Adrenal gland (tissue), 5 donors: ENCODE results near the gene DOCK4.

ENCODE experiments used
- POLR2A ChIP-seq, 2 donors: fragments of 450-650 bp; IDR thresholded peaks; one replicate each; pipeline ENCODE4 v1.6.1; 2017; ENCODE audit warnings: antibody characterized with exemption in 2 of 2, mild to moderate bottlenecking in 2 of 2, moderate library complexity in 1 of 2
- TF ChIP-seq, protein P1 (sequence below), 6 experiments: fragments of 450-650 bp in 4 of 6; fragments of 200-600 bp in 2 of 6; sonication (generic) in 1 of 6; IDR thresholded peaks; 1 replicate in 5 of 6; 2 replicates in 1 of 6; pipeline versions ENCODE4 v1.5.1 to v1.8.0; 2016 to 2021; ENCODE audit warnings: antibody characterized with exemption in 6 of 6, mild to moderate bottlenecking in 2 of 6, moderate library complexity in 1 of 6
- donor health status: DM: no; HTN: no; CAD: no.

DNA sequence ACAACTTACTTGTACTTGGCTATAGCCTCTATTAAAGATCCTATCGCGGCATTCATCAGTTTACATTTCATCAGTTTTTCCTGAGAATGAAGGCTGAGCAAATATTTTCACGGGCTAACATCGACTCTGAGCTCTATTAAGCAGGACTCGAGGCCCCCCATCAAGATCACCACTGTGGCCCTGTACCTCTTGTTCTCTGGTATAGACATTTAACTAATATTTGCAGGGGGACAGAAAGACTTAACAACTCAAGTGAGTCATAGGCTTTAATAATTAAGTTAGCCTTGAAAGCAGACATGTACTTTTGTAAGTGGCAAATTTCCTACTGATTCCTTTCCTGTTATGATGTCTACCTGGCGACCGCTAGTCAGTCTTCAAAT lies 45.4 kb downstream of the DOCK4 start:
- TF ChIP-seq, protein P1, sequence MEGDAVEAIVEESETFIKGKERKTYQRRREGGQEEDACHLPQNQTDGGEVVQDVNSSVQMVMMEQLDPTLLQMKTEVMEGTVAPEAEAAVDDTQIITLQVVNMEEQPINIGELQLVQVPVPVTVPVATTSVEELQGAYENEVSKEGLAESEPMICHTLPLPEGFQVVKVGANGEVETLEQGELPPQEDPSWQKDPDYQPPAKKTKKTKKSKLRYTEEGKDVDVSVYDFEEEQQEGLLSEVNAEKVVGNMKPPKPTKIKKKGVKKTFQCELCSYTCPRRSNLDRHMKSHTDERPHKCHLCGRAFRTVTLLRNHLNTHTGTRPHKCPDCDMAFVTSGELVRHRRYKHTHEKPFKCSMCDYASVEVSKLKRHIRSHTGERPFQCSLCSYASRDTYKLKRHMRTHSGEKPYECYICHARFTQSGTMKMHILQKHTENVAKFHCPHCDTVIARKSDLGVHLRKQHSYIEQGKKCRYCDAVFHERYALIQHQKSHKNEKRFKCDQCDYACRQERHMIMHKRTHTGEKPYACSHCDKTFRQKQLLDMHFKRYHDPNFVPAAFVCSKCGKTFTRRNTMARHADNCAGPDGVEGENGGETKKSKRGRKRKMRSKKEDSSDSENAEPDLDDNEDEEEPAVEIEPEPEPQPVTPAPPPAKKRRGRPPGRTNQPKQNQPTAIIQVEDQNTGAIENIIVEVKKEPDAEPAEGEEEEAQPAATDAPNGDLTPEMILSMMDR (IDR thresholded peaks at IDR 0.05) = no peak
- no peak for TF ChIP-seq POLR2A (IDR thresholded peaks at IDR 0.05)
